Measurements from ENCODE around the gene ATF6B. TPM values are rescaled to one million over a fixed set of nuclear protein-coding genes. Genes with fewer than 3 reads are reported as not detected.

The ATF6B gene
- total and polyA plus RNA-seq, 2 of the 13 experiments (the other 11 are each of a cell fraction or from before 2014, with no cell fraction given): 18.1 to 44.0 TPM

DNA sequence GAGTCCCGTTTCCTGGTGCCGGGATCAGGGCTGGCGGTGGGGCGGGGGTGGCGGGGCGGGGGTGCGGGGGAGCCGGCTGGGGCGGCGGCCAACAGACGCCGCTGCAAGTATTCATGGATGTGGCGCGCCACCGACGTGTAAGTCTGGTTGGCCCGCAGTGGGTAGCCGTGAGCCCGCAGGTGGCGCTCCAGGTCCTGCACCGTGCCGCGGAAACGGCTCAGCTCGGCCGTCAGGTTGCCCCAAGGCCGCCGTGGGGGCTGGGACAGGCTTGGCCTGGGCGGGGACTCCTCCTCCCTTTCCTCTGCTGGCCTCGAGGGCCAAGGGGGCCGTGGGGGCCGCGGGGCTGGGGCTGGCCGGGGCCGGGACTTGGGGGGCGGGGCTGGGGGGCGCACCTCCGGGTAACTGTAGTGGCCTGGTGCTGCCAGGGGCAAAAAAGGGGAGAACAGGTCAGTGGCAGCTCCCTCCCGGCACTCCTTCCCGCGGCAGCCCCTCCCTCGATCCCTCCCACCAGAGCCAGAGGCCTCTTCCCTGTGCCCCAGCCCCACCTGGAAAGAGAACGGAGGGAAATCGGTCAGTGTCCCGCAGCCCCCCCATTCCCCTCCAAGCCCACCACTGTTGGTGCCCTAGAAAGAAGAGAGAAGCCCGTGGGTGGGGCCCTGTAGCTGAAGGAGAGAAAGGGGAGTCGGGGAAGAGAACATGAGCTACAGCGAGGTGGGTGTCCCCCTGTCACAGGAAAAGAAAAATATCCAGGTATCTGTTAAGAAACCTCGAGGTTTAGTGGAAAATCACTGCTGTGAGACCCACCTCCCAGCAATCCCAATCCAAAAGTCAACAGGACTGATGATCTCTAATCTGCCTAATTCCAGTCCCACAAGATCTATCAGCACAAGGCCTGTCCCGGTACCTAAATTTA lies 40.2 kb downstream of the ATF6B start (continued):
- TF ChIP-seq, protein P1, sequence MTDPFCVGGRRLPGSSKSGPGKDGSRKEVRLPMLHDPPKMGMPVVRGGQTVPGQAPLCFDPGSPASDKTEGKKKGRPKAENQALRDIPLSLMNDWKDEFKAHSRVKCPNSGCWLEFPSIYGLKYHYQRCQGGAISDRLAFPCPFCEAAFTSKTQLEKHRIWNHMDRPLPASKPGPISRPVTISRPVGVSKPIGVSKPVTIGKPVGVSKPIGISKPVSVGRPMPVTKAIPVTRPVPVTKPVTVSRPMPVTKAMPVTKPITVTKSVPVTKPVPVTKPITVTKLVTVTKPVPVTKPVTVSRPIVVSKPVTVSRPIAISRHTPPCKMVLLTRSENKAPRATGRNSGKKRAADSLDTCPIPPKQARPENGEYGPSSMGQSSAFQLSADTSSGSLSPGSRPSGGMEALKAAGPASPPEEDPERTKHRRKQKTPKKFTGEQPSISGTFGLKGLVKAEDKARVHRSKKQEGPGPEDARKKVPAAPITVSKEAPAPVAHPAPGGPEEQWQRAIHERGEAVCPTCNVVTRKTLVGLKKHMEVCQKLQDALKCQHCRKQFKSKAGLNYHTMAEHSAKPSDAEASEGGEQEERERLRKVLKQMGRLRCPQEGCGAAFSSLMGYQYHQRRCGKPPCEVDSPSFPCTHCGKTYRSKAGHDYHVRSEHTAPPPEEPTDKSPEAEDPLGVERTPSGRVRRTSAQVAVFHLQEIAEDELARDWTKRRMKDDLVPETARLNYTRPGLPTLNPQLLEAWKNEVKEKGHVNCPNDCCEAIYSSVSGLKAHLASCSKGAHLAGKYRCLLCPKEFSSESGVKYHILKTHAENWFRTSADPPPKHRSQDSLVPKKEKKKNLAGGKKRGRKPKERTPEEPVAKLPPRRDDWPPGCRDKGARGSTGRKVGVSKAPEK (CRISPR knock-in tag; IDR thresholded peaks at IDR 0.05; ENCODE audit: borderline replicate concordance): 0 out of 2 replicates have a peak, but pooled peaks have one; percentile 62
- TF ChIP-seq, protein P2, sequence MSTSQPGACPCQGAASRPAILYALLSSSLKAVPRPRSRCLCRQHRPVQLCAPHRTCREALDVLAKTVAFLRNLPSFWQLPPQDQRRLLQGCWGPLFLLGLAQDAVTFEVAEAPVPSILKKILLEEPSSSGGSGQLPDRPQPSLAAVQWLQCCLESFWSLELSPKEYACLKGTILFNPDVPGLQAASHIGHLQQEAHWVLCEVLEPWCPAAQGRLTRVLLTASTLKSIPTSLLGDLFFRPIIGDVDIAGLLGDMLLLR (CRISPR knock-in tag; IDR thresholded peaks at IDR 0.05): 0 out of 2 replicates have a peak, but pooled peaks have one; percentile 30
- TF ChIP-seq TCF12 (IDR thresholded peaks at IDR 0.05): no peak
- no peak for TF ChIP-seq TCF12 (CRISPR knock-in tag; IDR thresholded peaks at IDR 0.05)
- TF ChIP-seq, protein P3, sequence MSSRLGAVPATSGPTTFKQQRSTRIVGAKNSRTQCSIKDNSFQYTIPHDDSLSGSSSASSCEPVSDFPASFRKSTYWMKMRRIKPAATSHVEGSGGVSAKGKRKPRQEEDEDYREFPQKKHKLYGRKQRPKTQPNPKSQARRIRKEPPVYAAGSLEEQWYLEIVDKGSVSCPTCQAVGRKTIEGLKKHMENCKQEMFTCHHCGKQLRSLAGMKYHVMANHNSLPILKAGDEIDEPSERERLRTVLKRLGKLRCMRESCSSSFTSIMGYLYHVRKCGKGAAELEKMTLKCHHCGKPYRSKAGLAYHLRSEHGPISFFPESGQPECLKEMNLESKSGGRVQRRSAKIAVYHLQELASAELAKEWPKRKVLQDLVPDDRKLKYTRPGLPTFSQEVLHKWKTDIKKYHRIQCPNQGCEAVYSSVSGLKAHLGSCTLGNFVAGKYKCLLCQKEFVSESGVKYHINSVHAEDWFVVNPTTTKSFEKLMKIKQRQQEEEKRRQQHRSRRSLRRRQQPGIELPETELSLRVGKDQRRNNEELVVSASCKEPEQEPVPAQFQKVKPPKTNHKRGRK (CRISPR knock-in tag; IDR thresholded peaks at IDR 0.05): no peak
- no peak for TF ChIP-seq ZNF253 (CRISPR knock-in tag; IDR thresholded peaks at IDR 0.05; ENCODE audit: borderline replicate concordance)
- TF ChIP-seq ELF4 (CRISPR knock-in tag; IDR thresholded peaks at IDR 0.05; ENCODE audit: borderline replicate concordance): no peak
- TF ChIP-seq, protein P4, sequence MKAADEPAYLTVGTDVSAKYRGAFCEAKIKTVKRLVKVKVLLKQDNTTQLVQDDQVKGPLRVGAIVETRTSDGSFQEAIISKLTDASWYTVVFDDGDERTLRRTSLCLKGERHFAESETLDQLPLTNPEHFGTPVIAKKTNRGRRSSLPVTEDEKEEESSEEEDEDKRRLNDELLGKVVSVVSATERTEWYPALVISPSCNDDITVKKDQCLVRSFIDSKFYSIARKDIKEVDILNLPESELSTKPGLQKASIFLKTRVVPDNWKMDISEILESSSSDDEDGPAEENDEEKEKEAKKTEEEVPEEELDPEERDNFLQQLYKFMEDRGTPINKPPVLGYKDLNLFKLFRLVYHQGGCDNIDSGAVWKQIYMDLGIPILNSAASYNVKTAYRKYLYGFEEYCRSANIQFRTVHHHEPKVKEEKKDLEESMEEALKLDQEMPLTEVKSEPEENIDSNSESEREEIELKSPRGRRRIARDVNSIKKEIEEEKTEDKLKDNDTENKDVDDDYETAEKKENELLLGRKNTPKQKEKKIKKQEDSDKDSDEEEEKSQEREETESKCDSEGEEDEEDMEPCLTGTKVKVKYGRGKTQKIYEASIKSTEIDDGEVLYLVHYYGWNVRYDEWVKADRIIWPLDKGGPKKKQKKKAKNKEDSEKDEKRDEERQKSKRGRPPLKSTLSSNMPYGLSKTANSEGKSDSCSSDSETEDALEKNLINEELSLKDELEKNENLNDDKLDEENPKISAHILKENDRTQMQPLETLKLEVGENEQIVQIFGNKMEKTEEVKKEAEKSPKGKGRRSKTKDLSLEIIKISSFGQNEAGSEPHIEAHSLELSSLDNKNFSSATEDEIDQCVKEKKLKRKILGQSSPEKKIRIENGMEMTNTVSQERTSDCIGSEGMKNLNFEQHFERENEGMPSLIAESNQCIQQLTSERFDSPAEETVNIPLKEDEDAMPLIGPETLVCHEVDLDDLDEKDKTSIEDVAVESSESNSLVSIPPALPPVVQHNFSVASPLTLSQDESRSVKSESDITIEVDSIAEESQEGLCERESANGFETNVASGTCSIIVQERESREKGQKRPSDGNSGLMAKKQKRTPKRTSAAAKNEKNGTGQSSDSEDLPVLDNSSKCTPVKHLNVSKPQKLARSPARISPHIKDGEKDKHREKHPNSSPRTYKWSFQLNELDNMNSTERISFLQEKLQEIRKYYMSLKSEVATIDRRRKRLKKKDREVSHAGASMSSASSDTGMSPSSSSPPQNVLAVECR (CRISPR knock-in tag; IDR thresholded peaks at IDR 0.05; ENCODE audit: borderline replicate concordance): peak; percentile 62; the same call in 1 of the 2 replicates
- no peak for TF ChIP-seq PCBP2 (optimal IDR thresholded peaks at IDR 0.05; ENCODE audit: low read depth, low read length, poor library complexity, severe bottlenecking)
- TF ChIP-seq, protein P5, sequence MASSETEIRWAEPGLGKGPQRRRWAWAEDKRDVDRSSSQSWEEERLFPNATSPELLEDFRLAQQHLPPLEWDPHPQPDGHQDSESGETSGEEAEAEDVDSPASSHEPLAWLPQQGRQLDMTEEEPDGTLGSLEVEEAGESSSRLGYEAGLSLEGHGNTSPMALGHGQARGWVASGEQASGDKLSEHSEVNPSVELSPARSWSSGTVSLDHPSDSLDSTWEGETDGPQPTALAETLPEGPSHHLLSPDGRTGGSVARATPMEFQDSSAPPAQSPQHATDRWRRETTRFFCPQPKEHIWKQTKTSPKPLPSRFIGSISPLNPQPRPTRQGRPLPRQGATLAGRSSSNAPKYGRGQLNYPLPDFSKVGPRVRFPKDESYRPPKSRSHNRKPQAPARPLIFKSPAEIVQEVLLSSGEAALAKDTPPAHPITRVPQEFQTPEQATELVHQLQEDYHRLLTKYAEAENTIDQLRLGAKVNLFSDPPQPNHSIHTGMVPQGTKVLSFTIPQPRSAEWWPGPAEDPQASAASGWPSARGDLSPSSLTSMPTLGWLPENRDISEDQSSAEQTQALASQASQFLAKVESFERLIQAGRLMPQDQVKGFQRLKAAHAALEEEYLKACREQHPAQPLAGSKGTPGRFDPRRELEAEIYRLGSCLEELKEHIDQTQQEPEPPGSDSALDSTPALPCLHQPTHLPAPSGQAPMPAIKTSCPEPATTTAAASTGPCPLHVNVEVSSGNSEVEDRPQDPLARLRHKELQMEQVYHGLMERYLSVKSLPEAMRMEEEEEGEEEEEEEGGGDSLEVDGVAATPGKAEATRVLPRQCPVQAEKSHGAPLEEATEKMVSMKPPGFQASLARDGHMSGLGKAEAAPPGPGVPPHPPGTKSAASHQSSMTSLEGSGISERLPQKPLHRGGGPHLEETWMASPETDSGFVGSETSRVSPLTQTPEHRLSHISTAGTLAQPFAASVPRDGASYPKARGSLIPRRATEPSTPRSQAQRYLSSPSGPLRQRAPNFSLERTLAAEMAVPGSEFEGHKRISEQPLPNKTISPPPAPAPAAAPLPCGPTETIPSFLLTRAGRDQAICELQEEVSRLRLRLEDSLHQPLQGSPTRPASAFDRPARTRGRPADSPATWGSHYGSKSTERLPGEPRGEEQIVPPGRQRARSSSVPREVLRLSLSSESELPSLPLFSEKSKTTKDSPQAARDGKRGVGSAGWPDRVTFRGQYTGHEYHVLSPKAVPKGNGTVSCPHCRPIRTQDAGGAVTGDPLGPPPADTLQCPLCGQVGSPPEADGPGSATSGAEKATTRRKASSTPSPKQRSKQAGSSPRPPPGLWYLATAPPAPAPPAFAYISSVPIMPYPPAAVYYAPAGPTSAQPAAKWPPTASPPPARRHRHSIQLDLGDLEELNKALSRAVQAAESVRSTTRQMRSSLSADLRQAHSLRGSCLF (CRISPR knock-in tag; IDR thresholded peaks at IDR 0.05; ENCODE audit: borderline replicate concordance): no peak
- no peak for TF ChIP-seq TRIM24 (CRISPR knock-in tag; IDR thresholded peaks at IDR 0.05)
- TF ChIP-seq ZNF160 (CRISPR knock-in tag; IDR thresholded peaks at IDR 0.05): peak; percentile 87; the same call in 1 of the 2 replicates

Data from HepG2 (cell line).